Measurements from ENCODE around the gene ETS1.

ETS1 gene

GRCh38 chr11:128501632-128502549 lies 85.5 kb downstream of the ETS1 start:
- DNase-seq (ENCODE audit: low read depth, low spot score), result no peak

GRCh38 chr11:128501008-128501407 lies 86.3 kb downstream of the ETS1 start:
- no peak for DNase-seq (ENCODE audit: low read depth, low spot score)

DNA sequence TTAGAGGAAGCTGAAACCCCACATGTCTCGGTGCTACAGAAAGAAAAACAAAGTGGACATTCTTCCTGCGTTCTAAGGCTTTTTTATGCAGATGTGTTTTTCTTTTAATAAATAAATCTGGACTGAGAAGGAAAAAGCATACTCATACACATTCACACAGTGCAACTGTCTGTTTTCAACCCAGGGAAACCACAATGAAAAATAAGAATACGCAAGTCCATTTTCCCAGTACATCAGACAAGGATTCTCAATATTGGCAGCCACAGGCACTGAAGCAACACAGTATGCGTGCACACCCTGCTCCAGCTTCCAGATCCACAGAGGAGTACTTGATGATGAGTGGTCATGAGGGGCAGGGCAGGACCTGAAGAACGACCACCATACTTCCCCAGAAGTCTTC lies 86.9 kb downstream of the ETS1 start:
- no peak for DNase-seq (ENCODE audit: low read depth, low spot score)

DNA sequence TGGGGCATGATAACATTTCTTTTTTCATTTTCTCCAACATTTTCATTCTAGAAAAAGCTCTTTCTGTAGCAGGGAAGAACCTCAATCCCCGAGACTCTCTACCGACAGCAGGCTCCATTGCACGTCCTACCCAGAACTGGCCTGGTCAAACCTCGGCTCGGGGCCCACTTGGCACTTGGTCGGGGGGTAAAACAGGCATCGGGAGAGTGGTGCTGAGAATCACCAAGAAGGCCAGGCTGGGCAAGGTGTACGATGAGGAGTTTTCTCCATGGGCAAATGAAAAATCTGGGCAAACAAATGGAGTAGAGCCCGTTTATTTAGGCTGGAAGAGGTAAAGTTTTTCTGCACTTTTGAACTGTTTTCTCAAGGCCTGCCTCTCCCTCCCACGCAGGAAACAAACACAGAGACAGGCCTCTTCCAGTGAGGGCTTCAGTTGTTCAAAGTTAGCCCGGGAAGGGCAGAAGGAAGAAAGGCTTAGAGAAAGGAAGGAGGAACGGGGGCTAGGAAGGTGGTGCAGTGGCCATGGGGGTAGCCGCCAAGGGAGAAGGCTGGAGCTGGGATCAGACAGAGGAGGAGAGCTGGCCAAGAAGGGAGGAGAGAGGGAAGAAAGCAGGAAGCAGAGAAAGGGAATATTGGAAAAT lies 87.6 kb downstream of the ETS1 start:
- no peak for DNase-seq (ENCODE audit: low read depth, low spot score)

DNA sequence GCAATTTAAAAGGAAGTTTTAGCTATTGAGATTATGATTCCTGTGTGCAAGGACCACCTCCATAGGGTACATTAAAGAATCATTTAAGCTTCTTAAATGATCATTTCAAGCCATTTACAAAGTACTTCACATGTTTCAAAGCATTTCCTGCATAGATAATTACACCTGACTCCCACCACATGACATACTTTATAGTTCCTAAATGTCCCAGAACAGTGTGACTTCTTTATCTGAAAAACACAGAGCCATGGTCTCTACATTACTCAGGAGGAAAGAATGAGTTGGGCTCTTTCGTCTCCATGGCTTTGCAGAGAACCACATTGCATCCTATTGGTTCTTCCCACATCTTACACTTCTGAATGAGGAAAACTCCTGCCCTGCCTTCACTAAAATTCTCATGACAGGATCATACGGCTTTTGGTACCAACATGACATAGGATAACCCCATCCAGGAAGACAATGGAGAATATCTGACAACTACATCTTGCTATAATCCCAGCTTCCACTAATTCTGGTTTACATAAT lies 88.6 kb downstream of the ETS1 start:
- no peak for DNase-seq (ENCODE audit: low read depth, low spot score)

GRCh38 chr11:128497776-128498095 lies 89.6 kb downstream of the ETS1 start:
- DNase-seq (ENCODE audit: low read depth, low spot score), result no peak

- peak; percentile 98 for DNase-seq (ENCODE audit: low read depth, low spot score)
These were observed 90.1 kb downstream of the ETS1 start for GRCh38 chr11:128497061-128497775.

- DNase-seq (ENCODE audit: low read depth, low spot score), result no peak
These were observed 90.7 kb downstream of the ETS1 start for GRCh38 chr11:128496692-128497060.

DNA sequence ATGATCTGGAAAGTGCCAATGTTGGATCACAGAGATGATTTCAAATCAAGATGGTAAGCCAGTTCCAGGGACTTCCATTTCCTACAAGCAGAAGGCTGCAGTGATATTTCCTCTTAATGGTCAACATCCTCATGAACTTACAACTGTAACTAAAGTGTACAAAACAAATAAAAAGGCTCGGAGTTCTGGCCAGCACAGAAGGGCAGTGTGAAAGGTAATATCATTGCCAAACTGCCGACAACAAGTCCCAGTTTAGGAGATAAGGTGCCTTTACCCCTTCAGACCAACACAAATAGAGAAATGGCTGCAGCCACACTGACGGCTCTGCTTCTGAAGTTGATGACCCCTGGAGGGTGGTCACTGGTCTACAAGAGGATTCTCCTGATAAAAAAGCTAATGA lies 91.1 kb downstream of the ETS1 start:
- no peak for DNase-seq (ENCODE audit: low read depth, low spot score)

DNA sequence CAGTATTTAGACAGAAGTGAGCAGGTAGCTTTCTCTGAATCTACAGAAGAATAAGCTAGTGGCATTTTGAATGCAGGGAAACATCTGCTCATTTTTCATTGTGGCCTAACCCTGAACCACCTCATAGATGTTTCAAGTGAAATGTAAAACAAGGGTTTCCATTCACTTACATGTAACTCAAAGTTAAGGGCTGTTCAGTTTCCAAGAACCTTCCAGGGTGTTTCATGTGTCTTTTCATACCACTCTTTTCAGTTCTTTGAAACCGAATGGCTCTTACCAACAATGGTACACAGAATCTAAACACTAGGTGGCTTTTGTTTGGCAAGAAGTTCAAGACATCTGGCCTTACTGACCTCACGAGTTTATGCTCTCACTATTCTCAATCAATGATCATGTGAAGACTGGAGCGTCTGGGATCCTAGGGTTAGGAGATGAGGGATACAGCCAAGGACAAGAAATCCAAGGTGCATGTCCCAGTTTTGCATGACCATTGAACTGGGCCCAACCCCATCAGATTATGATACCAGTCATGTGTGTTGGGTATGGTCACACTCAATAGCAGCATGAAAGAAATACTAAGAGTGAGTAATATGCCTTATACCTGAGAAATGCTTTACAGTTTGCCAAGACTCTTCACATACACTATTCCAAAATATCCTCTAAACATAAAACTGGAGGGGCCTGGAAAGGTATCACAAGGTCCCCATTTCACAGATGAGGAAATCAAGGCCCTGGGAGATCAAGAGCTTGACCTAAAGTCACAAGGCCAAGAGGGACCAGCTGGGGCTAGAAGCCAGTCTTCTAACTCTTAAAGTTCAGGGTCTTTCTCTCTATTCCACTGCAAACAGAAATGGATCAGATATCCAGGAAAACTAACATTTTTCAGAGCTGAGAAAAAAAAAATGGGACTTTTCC lies 92.7 kb downstream of the ETS1 start:
- no peak for DNase-seq (ENCODE audit: low read depth, low spot score)

GRCh38 chr11:128493570-128493965 lies 93.8 kb downstream of the ETS1 start:
- DNase-seq (ENCODE audit: low read depth, low spot score), result no peak

- DNase-seq (ENCODE audit: low read depth, low spot score), result no peak
These were observed 94.3 kb downstream of the ETS1 start for GRCh38 chr11:128492903-128493569.

- DNase-seq (ENCODE audit: low read depth, low spot score), result no peak
These were observed 94.9 kb downstream of the ETS1 start for GRCh38 chr11:128492461-128492860.

GRCh38 chr11:128491195-128491936 lies 96.0 kb downstream of the ETS1 start:
- no peak for DNase-seq (ENCODE audit: low read depth, low spot score)

GRCh38 chr11:128490092-128490491 lies 97.3 kb downstream of the ETS1 start:
- no peak for DNase-seq (ENCODE audit: low read depth, low spot score)

DNA sequence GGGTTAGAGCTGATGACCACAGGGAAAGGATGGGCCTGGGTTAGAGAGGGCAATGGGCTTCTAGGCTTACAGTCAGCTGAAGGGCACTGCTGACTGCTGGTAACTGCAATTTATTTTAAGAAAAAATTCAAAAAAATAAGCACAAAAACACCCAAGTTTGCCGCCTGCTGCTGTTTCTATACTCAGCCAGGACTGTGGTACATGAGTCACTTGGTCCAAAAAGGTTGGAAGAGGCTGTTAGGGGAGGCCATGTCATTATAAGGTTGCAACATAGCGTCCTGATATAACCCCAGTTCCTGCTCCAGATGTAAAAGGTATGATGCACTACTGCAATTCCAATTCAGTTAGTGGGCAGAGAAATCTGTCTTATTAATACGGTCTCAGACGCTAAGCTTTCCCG lies 98.9 kb downstream of the ETS1 start:
- DNase-seq (ENCODE audit: low read depth, low spot score), result no peak

- no peak for DNase-seq (ENCODE audit: low read depth, low spot score)
These were observed 99.4 kb downstream of the ETS1 start for GRCh38 chr11:128487978-128488377.

GRCh38 chr11:128484172-128484571 lies 103.2 kb downstream of the ETS1 start:
- DNase-seq (ENCODE audit: low read depth, low spot score), result no peak

GRCh38 chr11:128483211-128483788 lies 104.1 kb downstream of the ETS1 start:
- DNase-seq (ENCODE audit: low read depth, low spot score), result no peak

Measured in smooth muscle cell of the brain vasculature (primary cell).